ENCODE data around the gene TCOF1.

TCOF1 gene, protein sequence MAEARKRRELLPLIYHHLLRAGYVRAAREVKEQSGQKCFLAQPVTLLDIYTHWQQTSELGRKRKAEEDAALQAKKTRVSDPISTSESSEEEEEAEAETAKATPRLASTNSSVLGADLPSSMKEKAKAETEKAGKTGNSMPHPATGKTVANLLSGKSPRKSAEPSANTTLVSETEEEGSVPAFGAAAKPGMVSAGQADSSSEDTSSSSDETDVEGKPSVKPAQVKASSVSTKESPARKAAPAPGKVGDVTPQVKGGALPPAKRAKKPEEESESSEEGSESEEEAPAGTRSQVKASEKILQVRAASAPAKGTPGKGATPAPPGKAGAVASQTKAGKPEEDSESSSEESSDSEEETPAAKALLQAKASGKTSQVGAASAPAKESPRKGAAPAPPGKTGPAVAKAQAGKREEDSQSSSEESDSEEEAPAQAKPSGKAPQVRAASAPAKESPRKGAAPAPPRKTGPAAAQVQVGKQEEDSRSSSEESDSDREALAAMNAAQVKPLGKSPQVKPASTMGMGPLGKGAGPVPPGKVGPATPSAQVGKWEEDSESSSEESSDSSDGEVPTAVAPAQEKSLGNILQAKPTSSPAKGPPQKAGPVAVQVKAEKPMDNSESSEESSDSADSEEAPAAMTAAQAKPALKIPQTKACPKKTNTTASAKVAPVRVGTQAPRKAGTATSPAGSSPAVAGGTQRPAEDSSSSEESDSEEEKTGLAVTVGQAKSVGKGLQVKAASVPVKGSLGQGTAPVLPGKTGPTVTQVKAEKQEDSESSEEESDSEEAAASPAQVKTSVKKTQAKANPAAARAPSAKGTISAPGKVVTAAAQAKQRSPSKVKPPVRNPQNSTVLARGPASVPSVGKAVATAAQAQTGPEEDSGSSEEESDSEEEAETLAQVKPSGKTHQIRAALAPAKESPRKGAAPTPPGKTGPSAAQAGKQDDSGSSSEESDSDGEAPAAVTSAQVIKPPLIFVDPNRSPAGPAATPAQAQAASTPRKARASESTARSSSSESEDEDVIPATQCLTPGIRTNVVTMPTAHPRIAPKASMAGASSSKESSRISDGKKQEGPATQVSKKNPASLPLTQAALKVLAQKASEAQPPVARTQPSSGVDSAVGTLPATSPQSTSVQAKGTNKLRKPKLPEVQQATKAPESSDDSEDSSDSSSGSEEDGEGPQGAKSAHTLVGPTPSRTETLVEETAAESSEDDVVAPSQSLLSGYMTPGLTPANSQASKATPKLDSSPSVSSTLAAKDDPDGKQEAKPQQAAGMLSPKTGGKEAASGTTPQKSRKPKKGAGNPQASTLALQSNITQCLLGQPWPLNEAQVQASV (N-terminal part only)

DNA sequence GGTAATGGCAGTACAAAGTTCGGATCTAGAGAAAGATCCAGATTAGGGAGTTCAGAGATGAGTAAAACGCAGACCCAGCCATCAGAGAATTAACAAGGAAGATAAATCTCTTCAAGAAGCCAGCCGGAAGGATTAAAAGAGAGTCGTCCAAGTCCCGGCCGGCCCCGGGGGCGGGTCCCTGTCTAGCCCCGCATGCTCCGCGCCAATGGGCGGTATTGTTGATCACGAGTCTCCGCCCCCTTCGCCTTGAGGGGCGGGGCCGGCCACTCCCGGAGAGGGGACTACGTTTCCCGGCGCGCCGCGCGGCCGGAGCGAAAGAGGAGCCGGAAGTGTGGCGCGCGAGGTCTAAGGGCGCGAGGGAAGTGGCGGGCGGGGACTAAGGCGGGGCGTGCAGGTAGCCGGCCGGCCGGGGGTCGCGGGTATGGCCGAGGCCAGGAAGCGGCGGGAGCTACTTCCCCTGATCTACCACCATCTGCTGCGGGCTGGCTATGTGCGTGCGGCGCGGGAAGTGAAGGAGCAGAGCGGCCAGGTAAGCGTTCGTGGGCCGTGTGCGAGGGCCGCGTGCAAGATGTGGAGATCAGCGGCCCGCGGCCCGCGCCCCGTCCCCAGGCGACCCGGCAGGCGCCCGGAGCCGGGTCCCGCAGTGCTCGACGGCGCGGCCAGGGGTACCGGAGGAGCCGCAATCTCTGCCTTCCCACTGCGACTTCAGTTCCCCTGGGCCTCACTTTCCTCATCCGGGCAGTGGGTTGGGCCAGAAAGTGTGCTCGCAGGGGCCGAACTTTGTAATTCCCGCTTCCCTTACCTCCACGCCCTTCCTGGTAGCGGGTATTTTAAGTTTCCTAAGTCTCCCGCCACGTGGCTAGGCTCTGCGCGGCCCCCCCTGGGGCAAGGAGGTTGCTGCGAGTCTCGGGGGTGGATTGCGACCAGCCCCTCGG lies at the start of gene TCOF1:
Gene TCOF1, plus strand, starts transcription at position 372 of the 935 bp plus-strand sequence. Its CDS starts 50 bp downstream, at position 422.
- TF ChIP-seq ZFX (IDR thresholded peaks at IDR 0.05; ENCODE audit: borderline replicate concordance) = no peak
- TF ChIP-seq, protein P1, sequence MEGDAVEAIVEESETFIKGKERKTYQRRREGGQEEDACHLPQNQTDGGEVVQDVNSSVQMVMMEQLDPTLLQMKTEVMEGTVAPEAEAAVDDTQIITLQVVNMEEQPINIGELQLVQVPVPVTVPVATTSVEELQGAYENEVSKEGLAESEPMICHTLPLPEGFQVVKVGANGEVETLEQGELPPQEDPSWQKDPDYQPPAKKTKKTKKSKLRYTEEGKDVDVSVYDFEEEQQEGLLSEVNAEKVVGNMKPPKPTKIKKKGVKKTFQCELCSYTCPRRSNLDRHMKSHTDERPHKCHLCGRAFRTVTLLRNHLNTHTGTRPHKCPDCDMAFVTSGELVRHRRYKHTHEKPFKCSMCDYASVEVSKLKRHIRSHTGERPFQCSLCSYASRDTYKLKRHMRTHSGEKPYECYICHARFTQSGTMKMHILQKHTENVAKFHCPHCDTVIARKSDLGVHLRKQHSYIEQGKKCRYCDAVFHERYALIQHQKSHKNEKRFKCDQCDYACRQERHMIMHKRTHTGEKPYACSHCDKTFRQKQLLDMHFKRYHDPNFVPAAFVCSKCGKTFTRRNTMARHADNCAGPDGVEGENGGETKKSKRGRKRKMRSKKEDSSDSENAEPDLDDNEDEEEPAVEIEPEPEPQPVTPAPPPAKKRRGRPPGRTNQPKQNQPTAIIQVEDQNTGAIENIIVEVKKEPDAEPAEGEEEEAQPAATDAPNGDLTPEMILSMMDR (IDR thresholded peaks at IDR 0.05) = no peak
- H3K27ac ChIP-seq = peak within 1 kb of the TSS; percentile 75

DNA sequence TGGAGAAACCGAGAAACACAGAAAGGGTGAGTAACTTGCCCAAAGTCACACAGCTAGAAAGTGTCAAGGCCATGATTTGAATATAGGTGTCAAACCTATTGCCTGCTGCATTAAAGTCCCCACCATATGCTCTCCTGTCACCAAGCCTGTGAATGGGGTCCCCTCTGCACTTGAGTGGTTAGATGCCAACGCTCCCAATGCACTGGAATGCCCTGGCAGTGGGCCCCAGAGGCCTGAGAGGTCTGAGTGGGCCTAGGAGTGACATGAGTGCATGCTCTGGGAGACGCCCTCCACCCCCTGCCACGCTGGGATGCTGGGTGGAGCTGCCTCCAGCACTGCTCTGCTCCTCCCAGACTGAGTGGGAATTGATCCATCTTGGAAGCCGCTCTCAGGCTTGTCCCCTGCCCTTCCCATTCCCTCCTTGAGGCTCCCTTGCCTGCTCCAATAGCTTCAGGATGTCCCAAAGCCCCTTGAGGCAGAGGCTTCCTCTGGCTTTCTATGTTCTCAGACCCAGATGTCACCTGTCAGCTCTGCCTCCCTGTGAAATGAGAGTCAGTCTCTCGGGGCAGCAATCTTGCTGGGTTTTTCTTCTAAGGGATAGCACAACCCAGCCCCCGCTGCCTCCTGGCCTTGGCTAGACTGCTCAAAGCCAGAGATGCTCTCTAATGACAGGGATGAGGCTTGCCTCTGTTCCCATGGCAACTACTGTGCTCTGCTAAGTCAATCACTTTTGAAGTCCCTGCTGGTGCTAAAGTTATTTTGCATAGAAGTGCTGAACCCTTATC lies 48.2 kb upstream of the TCOF1 start:
- TF ChIP-seq ZFX (IDR thresholded peaks at IDR 0.05; ENCODE audit: borderline replicate concordance) = no peak
- TF ChIP-seq, protein P1 (IDR thresholded peaks at IDR 0.05) = no peak
- H3K27ac ChIP-seq = no peak overlapping the region

DNA sequence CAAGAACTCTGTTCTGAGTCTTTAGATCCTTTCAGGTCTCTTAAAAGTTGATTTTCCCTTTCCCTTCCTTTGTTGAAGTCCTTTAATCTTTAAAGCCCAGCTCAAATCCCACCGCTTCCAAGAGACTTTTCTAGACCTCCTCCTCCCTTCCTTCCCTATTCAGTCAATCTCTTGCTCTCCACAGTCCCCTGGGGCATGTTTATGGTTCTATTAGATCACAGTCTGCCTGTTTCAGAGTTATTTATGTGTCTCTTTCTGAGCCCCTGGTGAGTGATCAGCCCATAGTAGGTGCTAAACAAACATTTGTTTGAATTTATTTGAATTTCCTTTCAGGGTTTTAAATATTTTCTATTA lies 47.6 kb upstream of the TCOF1 start:
- TF ChIP-seq ZFX (IDR thresholded peaks at IDR 0.05; ENCODE audit: borderline replicate concordance) = no peak
- TF ChIP-seq, protein P1 (IDR thresholded peaks at IDR 0.05) = no peak
- H3K27ac ChIP-seq = no peak overlapping the region

DNA sequence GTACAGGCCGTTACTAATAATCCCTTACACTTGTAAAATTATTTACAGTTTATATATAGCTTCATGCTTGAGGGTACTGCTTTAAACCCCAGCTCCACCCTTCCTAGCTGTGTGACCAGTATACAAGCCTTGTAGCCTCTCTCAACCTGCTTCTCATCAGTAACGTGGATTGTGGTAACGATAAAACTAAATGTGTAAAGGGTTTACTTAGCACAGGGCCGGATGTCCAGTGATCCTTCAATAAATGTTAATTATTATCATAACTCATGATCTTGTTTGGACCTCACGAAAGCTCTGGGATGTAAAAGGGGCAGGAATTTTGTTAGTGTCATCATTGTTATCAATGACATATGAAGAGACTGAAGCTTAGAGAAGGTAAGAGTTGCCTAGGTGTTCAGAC lies 47.3 kb upstream of the TCOF1 start:
- no peak overlapping the region for H3K27ac ChIP-seq
- TF ChIP-seq ZFX (IDR thresholded peaks at IDR 0.05; ENCODE audit: borderline replicate concordance) = no peak
- TF ChIP-seq, protein P1 (IDR thresholded peaks at IDR 0.05) = no peak

DNA sequence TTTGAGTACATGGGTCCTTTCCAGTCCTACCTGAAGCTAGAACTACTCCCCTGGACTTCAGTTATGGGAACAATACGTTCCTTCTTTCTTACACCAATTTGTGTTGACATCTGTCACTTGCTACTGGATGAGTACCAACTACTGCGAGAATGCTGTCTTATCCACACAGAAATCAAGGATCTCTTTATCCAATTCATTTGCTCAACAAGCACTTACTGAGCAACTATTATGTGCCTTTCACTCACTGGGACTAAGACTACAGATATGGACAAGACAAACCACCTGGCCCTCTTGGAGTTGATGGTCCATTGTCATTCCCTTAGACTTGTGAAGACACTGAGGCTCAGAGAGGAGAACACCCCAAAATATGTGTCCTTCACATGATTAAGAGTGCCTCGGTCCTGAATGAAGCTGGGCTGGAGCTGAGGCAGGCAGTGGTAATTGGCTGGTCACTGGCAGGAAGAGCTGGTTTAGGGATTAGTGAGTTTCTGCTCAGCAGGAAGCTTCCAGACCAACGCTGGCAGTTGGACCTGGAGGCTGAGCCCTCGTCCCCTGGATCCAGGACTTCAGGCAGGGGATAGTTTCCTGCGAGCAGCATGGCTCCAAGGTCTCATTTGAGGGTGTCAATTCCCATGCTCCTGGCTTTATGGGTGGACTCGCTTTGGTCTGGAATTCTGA lies 46.3 kb upstream of the TCOF1 start:
- no peak overlapping the region for H3K27ac ChIP-seq
- TF ChIP-seq ZFX (IDR thresholded peaks at IDR 0.05; ENCODE audit: borderline replicate concordance) = no peak
- TF ChIP-seq, protein P1 (IDR thresholded peaks at IDR 0.05) = no peak
